ENCODE results near the gene ROR2.

DNA sequence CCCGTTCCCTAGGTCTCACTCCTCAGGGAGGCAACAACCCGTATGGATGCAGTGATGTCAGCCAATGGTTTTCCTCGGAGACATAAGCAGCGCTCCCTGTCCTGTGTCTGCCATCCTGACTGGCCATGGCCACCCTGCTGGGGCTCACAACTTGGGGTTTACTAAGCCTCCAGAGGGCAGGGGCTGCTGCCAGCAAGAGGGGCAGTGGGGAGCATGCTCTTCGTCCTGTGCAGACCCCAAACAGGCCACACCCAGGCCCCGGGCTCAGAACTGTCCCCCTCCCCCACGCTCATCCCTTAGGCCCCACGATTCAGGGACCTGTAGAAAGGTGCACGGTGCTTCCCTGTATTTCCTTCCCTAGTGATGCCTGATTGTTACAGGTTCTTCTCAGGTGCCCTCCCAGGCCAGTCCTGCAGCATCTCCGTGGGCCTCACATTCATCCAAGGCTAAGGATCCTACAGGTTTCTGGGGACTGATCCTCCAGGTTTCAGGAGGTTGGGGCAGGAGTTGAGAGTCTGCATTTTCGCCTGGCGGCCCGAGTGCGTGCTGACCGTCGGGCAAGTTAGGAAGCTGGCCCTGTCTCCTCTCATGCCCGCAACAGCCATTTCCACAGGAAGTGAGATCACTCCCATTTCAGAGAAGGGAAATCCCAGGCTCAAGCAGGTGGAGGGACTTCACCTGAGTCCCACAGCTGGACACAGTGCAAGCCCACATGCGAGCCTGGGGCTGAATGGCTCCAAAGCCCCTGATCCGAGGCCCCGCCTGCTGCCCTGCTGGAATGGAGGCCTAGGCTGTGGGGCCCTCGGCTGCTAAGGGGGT lies 217.6 kb downstream of the ROR2 start:
- TF ChIP-seq POLR2A (IDR thresholded peaks at IDR 0.05; ENCODE audit: low read length) (no peak), GATA1 (IDR thresholded peaks at IDR 0.05; ENCODE audit: low read depth, low read length) (no peak)
